Astrocyte (in vitro differentiated cells and primary cell): ENCODE results near the gene ZNF844.

Source experiments
- CTCF ChIP-seq: IDR thresholded peaks from 2 replicates; pipeline ENCODE4 v1.5.1; 2011; ENCODE audit warnings: low read depth, mild to moderate bottlenecking, inconsistent platforms, low read length, moderate library complexity; ENCODE audit not compliant: insufficient read depth
- EZH2 ChIP-seq: IDR thresholded peaks from 2 replicates; pipeline ENCODE4 v1.6.1; 2012; ENCODE audit warnings: mild to moderate bottlenecking, low read length, inconsistent platforms; ENCODE audit not compliant: insufficient read depth

DNA sequence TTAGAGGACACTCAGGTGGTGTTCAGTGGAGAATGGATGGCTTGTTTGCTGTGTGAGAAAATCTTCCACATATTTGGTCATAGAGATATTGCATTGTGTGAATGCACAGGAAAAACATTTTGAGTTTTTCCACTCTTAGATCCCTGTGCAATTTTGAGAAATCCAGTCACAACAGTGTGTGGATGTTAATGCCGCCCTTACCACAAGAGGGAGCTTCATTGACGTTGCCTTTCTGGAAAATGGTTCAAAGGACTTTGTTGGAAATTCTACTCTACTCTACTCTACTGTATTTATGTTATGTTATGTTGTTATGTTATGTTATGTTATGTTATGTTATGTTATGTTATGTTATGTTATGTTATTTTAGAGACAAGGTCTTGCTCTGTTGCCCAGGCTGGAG, 62.2 kb downstream of the ZNF844 start:
- TF ChIP-seq CTCF (peak; percentile 12), EZH2 (no peak)
